Gastrocnemius medialis (tissue), 4 donors: ENCODE data around the gene GRAMD2A. TPM values are rescaled to one million over a fixed set of nuclear protein-coding genes. Genes with fewer than 3 reads are reported as not detected.

Experiments
- ATAC-seq, 2 donors: fragments of 150-250 bp; one replicate each; pipeline ENCODE4 v1.9.1; 2016
- DNase-seq, 2 donors: peaks; one replicate each; pipeline ENCODE4 v3.0.0-alpha.2; 2019
- H3K27ac ChIP-seq, 4 donors: fragments of 200-600 bp; sonication (generic); 1 replicate in 1 of 4; 2 replicates in 3 of 4; pipeline ENCODE4 v1.5.1; 2016 to 2018; ENCODE audit warnings: mild to moderate bottlenecking in 2 of 4, moderate library complexity in 1 of 4
- H3K27me3 ChIP-seq, 3 donors: fragments of 200-600 bp; sonication (generic) in 2 of 3; 1 replicate in 1 of 3; 2 replicates in 2 of 3; pipeline versions ENCODE4 v1.5.1 to v1.6.0; 2016 to 2019; ENCODE audit warnings: mild to moderate bottlenecking in 1 of 3, moderate library complexity in 1 of 3
- H3K36me3 ChIP-seq, 2 donors: fragments of 200-600 bp; sonication (generic) in 1 of 2; one replicate each; pipeline ENCODE4 v1.5.1; 2017 to 2018
- H3K4me1 ChIP-seq, 2 donors: fragments of 200-600 bp; sonication (generic) in 1 of 2; one replicate each; pipeline ENCODE4 v1.5.1; 2016 to 2017; ENCODE audit warnings: mild to moderate bottlenecking in 2 of 2
- H3K4me3 ChIP-seq, 4 donors: fragments of 200-600 bp; sonication (generic) in 3 of 4; 1 replicate in 1 of 4; 2 replicates in 3 of 4; pipeline ENCODE4 v1.5.1; 2016 to 2019; ENCODE audit warnings: mild to moderate bottlenecking in 2 of 4
- H3K9me3 ChIP-seq, 3 donors: fragments of 200-600 bp; sonication (generic) in 2 of 3; 1 replicate in 1 of 3; 2 replicates in 2 of 3; pipeline ENCODE4 v1.5.1; 2016 to 2019
- POLR2A ChIP-seq, 2 donors: fragments of 450-650 bp; IDR thresholded peaks; one replicate each; pipeline ENCODE4 v1.6.1; 2017; ENCODE audit warnings: antibody characterized with exemption in 2 of 2, mild to moderate bottlenecking in 2 of 2, moderate library complexity in 2 of 2
- in situ Hi-C, 4 donors: fragments of 200-750 bp; cut with MboI; loops; one replicate each; pipeline versions ENCODE4 v1.15.0 to v1.8.0; 2017; ENCODE audit warnings: low sequenced_read_pairs in 4 of 4
- intact Hi-C: fragments of 100-400 bp; cut with DNase I; formaldehyde crosslinking; loops from one replicate; pipeline ENCODE4 v1.15.1; 2023; ENCODE audit warnings: low total_unique reads
- total RNA-seq, 4 donors: library from RNA; depleted of rRNA; stranded (reverse); fragments of >200 nt; gene quantifications; one replicate each; pipeline versions ENCODE4 v1.1.0 to v1.2.3, GENCODE V29; 2016
- TF ChIP-seq, protein P1 (sequence below), 5 experiments: fragments of 450-650 bp in 3 of 5; fragments of 200-600 bp in 2 of 5; sonication (generic) in 2 of 5; IDR thresholded peaks in 4 of 5; conservative IDR thresholded peaks in 1 of 5; 1 replicate in 4 of 5; 2 replicates in 1 of 5; pipeline ENCODE4 v1.5.1; 2016 to 2019; ENCODE audit warnings: antibody characterized with exemption in 5 of 5, mild to moderate bottlenecking in 3 of 5, moderate library complexity in 3 of 5

The GRAMD2A gene
- total RNA-seq, 4 donors from 2014 or later = not detected

- Histone ChIP-seq H3K27me3 (no peaks in the 10 kb centered on the region), H3K27ac (no peak overlapping the region)
- in situ Hi-C loops = no loop called here
Observed at GRCh38 chr15:72178976-72179585, 18.5 kb downstream of the GRAMD2A start.

DNA sequence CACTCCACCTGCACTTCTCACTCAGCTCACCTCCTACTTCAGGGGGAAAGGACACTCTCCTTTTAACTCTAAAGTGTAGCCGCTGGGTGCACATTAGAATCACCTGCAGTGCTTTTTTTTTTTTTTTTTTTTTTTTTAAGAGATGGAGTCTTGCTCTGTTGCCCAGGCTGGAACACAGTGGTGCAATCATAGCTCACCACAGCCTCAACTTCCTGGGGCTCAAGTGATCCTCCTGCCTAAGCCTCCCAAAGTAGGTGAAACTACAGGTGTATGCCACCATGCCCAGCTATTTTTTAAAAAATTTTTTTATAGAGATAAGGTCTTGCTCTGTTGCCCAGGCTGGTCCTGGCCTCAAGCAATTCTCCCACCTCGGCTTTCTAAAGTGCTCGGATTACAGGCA, 20.8 kb downstream of the GRAMD2A start:
- intact Hi-C loops (no loop called here), in situ Hi-C loops (no loop called here)
- TF ChIP-seq, protein P1, sequence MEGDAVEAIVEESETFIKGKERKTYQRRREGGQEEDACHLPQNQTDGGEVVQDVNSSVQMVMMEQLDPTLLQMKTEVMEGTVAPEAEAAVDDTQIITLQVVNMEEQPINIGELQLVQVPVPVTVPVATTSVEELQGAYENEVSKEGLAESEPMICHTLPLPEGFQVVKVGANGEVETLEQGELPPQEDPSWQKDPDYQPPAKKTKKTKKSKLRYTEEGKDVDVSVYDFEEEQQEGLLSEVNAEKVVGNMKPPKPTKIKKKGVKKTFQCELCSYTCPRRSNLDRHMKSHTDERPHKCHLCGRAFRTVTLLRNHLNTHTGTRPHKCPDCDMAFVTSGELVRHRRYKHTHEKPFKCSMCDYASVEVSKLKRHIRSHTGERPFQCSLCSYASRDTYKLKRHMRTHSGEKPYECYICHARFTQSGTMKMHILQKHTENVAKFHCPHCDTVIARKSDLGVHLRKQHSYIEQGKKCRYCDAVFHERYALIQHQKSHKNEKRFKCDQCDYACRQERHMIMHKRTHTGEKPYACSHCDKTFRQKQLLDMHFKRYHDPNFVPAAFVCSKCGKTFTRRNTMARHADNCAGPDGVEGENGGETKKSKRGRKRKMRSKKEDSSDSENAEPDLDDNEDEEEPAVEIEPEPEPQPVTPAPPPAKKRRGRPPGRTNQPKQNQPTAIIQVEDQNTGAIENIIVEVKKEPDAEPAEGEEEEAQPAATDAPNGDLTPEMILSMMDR (IDR thresholded peaks at IDR 0.05 in 4 of 5, conservative IDR thresholded peaks at IDR 0.05 in 1 of 5) = no peak
- no peak for TF ChIP-seq POLR2A (IDR thresholded peaks at IDR 0.05)
- ATAC-seq (no peak), DNase-seq (no peak)
- Histone ChIP-seq H3K9me3 (no peaks in the 10 kb centered on the region), H3K4me3 (no peak overlapping the region), H3K27me3 (no peaks in the 10 kb centered on the region), H3K4me1 (peaks cover 0 to 9% of the 10 kb centered on the region in 2 donors), H3K36me3 (no peaks in the 10 kb centered on the region), H3K27ac (no peak overlapping the region)

More at GRCh38 chr15:72178976-72179585, 18.5 kb downstream of the GRAMD2A start:
- DNase-seq = no peak
- intact Hi-C loops = no loop called here
- no peaks in the 10 kb centered on the region for H3K36me3 ChIP-seq
- peaks cover 5 to 18% of the 10 kb centered on the region in 2 donors for H3K4me1 ChIP-seq
- H3K9me3 ChIP-seq = no peaks in the 10 kb centered on the region
- ATAC-seq = no peak
- no peak overlapping the region for H3K4me3 ChIP-seq
- TF ChIP-seq POLR2A (IDR thresholded peaks at IDR 0.05) = no peak
- TF ChIP-seq, protein P1 (IDR thresholded peaks at IDR 0.05 in 4 of 5, conservative IDR thresholded peaks at IDR 0.05 in 1 of 5) = no peak

GRCh38 chr15:72176159-72176558, 21.4 kb downstream of the GRAMD2A start:
- no peak overlapping the region for H3K27ac ChIP-seq
- H3K27me3 ChIP-seq = no peaks in the 10 kb centered on the region
- H3K4me1 ChIP-seq = peaks cover 0 to 9% of the 10 kb centered on the region in 2 donors
- in situ Hi-C loops (no loop called here), intact Hi-C loops (no loop called here)
- no peaks in the 10 kb centered on the region for H3K36me3 ChIP-seq
- ATAC-seq = no peak
- no peaks in the 10 kb centered on the region for H3K9me3 ChIP-seq
- no peak for DNase-seq
- TF ChIP-seq, protein P1 (IDR thresholded peaks at IDR 0.05 in 4 of 5, conservative IDR thresholded peaks at IDR 0.05 in 1 of 5) = no peak
- no peak for TF ChIP-seq POLR2A (IDR thresholded peaks at IDR 0.05)
- no peak overlapping the region for H3K4me3 ChIP-seq

DNA sequence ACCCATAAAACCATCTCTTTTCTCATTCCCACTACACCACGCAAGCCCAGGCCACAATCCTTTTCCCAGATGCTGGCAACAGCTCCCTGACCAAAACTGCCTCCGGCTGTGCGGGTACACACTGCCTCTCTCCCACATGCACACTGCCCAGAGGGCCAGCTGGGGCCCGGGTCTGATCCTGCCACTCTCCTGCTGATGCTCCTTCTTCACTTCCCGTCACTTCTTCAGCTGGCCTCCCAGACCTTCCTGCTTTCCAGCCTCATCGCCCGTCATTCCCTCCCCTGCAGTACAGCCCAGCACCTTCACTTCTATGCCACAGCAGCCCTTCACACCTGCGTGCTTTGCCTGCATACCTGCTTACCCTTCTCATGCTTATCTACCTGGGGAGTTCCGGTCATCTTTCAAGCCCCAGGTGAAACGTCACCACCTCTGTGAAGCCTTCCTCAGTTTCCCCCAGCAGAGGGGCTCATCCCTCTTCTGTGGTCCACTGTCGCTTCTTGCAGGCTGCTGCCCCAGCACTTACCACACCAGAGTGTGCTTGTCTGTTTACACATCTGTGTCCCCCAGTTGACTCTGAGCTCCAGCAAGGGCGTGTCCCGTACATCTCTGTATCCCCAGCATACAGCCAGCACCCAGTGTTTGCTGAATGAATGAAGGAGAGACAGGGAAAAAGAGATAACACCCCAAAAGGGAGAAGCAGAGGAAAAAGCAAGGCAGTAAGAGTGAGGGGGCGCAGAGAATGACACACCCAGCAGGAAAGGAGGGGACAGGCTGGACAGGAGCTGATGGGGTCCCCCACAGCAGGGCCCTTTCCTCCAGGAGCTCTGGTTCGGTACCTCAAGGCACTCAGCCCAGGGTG, 22.2 kb downstream of the GRAMD2A start:
- in situ Hi-C loops = no loop called here
- intact Hi-C loops = no loop called here
- DNase-seq (no peak), ATAC-seq (no peak)
- H3K36me3 ChIP-seq = no peaks in the 10 kb centered on the region
- no peak overlapping the region for H3K4me3 ChIP-seq
- no peak overlapping the region for H3K27ac ChIP-seq
- no peaks in the 10 kb centered on the region for H3K9me3 ChIP-seq
- no peaks in the 10 kb centered on the region for H3K27me3 ChIP-seq
- TF ChIP-seq POLR2A (IDR thresholded peaks at IDR 0.05) = no peak
- TF ChIP-seq, protein P1 (IDR thresholded peaks at IDR 0.05 in 4 of 5, conservative IDR thresholded peaks at IDR 0.05 in 1 of 5) = no peak
- H3K4me1 ChIP-seq = peaks cover 0 to 7% of the 10 kb centered on the region in 2 donors
